IMR-90 (cell line): ENCODE results near the gene LPO.

Experiments
- CEBPB ChIP-seq: IDR thresholded peaks from 2 replicates; pipeline ENCODE4 v1.6.1; 2012; ENCODE audit warnings: low read depth, low read length, improper control_type of control experiment
- CHD1 ChIP-seq: IDR thresholded peaks from 2 replicates; pipeline ENCODE4 v1.6.1; 2012; ENCODE audit warnings: low read depth, low read length, improper control_type of control experiment
- FOS ChIP-seq: fragments of 150-350 bp; IDR thresholded peaks from 2 replicates; pipeline ENCODE4 v1.6.1; 2016; ENCODE audit warnings: low read depth, low read length
- MAFK ChIP-seq: IDR thresholded peaks from 2 replicates; pipeline ENCODE4 v1.6.1; 2012; ENCODE audit warnings: low read depth, low read length, improper control_type of control experiment
- MXI1 ChIP-seq: IDR thresholded peaks from 2 replicates; pipeline ENCODE4 v1.6.1; 2012; ENCODE audit warnings: low read depth, mild to moderate bottlenecking, low read length, moderate library complexity, borderline replicate concordance
- NFE2L2 ChIP-seq: fragments of 150-350 bp; IDR thresholded peaks from 2 replicates; pipeline ENCODE4 v1.6.1; 2016; ENCODE audit warnings: low read depth, mild to moderate bottlenecking, low read length
- POLR2A ChIP-seq: IDR thresholded peaks from 2 replicates; pipeline ENCODE4 v1.6.1; 2012; ENCODE audit warnings: mild to moderate bottlenecking, low read depth, low read length
- RCOR1 ChIP-seq: IDR thresholded peaks from 2 replicates; pipeline ENCODE4 v1.6.1; 2012; ENCODE audit warnings: mild to moderate bottlenecking, low read length, improper control_type of control experiment; ENCODE audit not compliant: insufficient replicate concordance
- TF ChIP-seq, protein P1 (sequence below): conservative IDR thresholded peaks from 2 replicates; pipeline ENCODE4 v1.5.1; 2012; ENCODE audit warnings: mild to moderate bottlenecking, low read depth, low read length, improper control_type of control experiment
- TF ChIP-seq, protein P2 (sequence below): fragments of 150-350 bp; IDR thresholded peaks from 2 replicates; pipeline ENCODE4 v1.6.1; 2017; ENCODE audit warnings: mild to moderate bottlenecking, antibody characterized with exemption, low read length, low read depth

DNA sequence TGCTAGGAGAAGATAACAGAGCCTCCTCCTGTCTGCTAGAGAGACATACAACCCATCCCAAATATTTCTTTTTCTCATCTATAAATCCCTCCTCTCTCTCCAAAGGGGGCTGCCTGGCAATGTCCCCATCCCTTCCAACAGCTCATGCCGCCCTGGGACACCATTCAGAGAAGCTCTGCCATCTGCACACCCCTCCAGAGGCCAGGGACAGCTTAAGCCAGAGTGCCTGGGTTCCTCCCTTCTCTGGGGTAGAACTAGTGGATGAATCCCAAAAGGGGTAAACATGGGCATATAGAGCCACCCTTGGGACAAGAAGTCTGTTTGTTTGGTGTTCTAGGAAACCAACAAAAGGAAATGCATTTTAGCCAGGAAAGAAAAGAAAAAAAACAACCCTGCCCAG is 2.6 kb upstream of the LPO start:
- TF ChIP-seq, protein P1, sequence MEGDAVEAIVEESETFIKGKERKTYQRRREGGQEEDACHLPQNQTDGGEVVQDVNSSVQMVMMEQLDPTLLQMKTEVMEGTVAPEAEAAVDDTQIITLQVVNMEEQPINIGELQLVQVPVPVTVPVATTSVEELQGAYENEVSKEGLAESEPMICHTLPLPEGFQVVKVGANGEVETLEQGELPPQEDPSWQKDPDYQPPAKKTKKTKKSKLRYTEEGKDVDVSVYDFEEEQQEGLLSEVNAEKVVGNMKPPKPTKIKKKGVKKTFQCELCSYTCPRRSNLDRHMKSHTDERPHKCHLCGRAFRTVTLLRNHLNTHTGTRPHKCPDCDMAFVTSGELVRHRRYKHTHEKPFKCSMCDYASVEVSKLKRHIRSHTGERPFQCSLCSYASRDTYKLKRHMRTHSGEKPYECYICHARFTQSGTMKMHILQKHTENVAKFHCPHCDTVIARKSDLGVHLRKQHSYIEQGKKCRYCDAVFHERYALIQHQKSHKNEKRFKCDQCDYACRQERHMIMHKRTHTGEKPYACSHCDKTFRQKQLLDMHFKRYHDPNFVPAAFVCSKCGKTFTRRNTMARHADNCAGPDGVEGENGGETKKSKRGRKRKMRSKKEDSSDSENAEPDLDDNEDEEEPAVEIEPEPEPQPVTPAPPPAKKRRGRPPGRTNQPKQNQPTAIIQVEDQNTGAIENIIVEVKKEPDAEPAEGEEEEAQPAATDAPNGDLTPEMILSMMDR: no peak
- no peak for TF ChIP-seq CEBPB
- no peak for TF ChIP-seq NFE2L2
- TF ChIP-seq MXI1: no peak
- TF ChIP-seq POLR2A: no peak
- no peak for TF ChIP-seq MAFK
- no peak for TF ChIP-seq RCOR1
- TF ChIP-seq, protein P2, sequence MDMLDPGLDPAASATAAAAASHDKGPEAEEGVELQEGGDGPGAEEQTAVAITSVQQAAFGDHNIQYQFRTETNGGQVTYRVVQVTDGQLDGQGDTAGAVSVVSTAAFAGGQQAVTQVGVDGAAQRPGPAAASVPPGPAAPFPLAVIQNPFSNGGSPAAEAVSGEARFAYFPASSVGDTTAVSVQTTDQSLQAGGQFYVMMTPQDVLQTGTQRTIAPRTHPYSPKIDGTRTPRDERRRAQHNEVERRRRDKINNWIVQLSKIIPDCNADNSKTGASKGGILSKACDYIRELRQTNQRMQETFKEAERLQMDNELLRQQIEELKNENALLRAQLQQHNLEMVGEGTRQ: no peak
- TF ChIP-seq FOS: no peak
- no peak for TF ChIP-seq CHD1
